Colonic mucosa (tissue), 4 donors: ENCODE measurements around the gene DIABLO. TPM values are rescaled to one million over a fixed set of nuclear protein-coding genes. Genes with fewer than 3 reads are reported as not detected.

Source experiments
- DNase-seq: peaks from one replicate; pipeline ENCODE4 v3.0.0-alpha.2; 2020
- H3K27ac ChIP-seq: fragments of 200-600 bp; one replicate; pipeline ENCODE4 v1.8.0; 2021
- H3K27me3 ChIP-seq: fragments of 200-600 bp; one replicate; pipeline ENCODE4 v1.8.0; 2021
- H3K36me3 ChIP-seq: fragments of 200-600 bp; one replicate; pipeline ENCODE4 v1.8.0; 2021
- H3K4me1 ChIP-seq: fragments of 200-600 bp; one replicate; pipeline ENCODE4 v1.8.0; 2021; ENCODE audit warnings: mild to moderate bottlenecking
- H3K4me3 ChIP-seq: fragments of 200-600 bp; one replicate; pipeline ENCODE4 v1.8.0; 2021
- H3K9ac ChIP-seq, 2 donors: one replicate each; pipeline ENCODE4 v1.7.0; 2013; ENCODE audit warnings: control low read depth in 2 of 2, low read depth in 2 of 2, low read length in 2 of 2
- H3K9me3 ChIP-seq: fragments of 200-600 bp; one replicate; pipeline ENCODE4 v1.8.0; 2021
- intact Hi-C: fragments of 100-400 bp; cut with DNase I; formaldehyde crosslinking; loops from one replicate; pipeline ENCODE4 v1.14.1; 2022
- total RNA-seq, 2 donors: library from RNA; stranded (reverse); fragmentation: NEBNext Ultra II Directional in 1 of 2; extraction: Animal tissue kit (Norgen Biotek cat#: 25700) in 1 of 2; gene quantifications; one replicate each; pipeline ENCODE4 v1.2.1, GENCODE V29; 2021
- TF ChIP-seq, protein P1 (sequence below): fragments of 200-600 bp; IDR thresholded peaks from one replicate; pipeline ENCODE4 v1.8.0; 2022; ENCODE audit warnings: antibody characterized with exemption, mild to moderate bottlenecking
- donor health status: healthy.
- donor health status: DM: no; HTN: no; CAD: no.
- donor health status: DM: no; HTN: no; CAD: no.

Gene DIABLO
- total RNA-seq, 2 donors from 2014 or later, result 56.6 to 63.1 TPM

DNA sequence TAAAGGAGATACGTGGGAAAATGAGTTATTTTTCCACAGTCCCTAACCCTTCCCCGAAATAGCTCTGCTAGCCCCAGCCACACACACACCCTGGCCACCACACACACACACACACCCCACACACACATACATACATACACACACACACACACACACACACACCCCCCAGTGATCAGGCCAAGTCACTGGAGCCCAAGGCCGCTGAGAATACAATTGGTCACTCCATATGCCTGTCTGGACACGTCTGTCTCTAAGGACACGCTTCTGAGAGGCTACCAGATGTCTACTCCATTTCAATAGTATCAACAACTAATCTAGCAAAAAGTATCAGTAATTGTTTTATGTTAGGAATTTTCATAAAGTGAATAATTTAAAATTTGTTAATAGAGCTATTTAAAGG, 13.0 kb upstream of the DIABLO start:
- no peak for DNase-seq
- Histone ChIP-seq H3K9ac (no peak overlapping the region), H3K4me3 (no peak overlapping the region), H3K27ac (no peak overlapping the region), H3K36me3 (peaks cover 4% of the 10 kb centered on the region), H3K27me3 (no peaks in the 10 kb centered on the region), H3K4me1 (no peaks in the 10 kb centered on the region), H3K9me3 (no peaks in the 10 kb centered on the region)
- intact Hi-C loops, result no loop called here
- TF ChIP-seq, protein P1, sequence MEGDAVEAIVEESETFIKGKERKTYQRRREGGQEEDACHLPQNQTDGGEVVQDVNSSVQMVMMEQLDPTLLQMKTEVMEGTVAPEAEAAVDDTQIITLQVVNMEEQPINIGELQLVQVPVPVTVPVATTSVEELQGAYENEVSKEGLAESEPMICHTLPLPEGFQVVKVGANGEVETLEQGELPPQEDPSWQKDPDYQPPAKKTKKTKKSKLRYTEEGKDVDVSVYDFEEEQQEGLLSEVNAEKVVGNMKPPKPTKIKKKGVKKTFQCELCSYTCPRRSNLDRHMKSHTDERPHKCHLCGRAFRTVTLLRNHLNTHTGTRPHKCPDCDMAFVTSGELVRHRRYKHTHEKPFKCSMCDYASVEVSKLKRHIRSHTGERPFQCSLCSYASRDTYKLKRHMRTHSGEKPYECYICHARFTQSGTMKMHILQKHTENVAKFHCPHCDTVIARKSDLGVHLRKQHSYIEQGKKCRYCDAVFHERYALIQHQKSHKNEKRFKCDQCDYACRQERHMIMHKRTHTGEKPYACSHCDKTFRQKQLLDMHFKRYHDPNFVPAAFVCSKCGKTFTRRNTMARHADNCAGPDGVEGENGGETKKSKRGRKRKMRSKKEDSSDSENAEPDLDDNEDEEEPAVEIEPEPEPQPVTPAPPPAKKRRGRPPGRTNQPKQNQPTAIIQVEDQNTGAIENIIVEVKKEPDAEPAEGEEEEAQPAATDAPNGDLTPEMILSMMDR, result no peak

DNA sequence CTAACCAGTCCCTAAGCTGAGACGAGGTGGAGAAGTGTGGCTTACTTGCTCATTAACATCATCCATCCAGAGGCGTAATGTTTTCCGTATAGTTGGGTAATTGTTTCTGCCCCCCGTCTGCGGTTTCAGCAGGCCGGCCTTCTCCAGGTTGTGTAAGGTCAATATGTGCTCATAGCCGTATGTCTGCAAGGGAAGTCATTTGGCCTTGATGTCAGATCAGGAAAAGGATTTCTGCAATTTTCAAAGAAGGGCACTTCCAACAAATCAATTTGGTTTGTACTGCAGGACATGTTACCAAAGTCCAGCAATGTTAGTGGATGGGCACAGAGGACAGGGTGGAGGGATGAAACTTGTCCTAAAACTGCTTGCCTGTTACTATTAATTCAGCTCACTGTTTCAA, 9.9 kb upstream of the DIABLO start:
- TF ChIP-seq, protein P1, result no peak
- intact Hi-C loops, result no loop called here

DNA sequence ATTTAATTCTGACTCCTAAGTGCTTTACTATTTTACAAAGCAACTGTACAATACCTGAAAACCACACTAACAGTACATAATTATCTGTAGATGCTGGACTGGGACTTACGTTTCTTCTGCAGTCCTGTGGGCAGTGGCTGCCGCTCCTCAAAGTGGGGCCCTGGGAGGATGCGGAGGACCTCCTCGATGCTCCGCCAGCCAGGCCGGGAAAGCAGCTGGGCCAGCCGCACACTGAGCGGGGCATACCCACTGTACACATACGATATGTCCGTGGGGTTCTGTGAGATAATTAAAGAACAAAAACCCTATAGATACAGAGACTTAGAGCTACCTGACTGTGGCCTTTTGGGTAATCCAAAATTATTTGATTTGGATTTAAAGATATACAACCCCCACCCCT, 6.8 kb upstream of the DIABLO start:
- Histone ChIP-seq H3K9me3 (no peaks in the 10 kb centered on the region), H3K27me3 (no peaks in the 10 kb centered on the region), H3K36me3 (no peaks in the 10 kb centered on the region), H3K4me3 (no peak overlapping the region), H3K4me1 (no peaks in the 10 kb centered on the region), H3K27ac (no peak overlapping the region), H3K9ac (no peak overlapping the region)
- TF ChIP-seq, protein P1, result no peak
- DNase-seq, result no peak
- intact Hi-C loops, result no loop called here

More for the DNA sequence above, 9.9 kb upstream of the DIABLO start:
- H3K9me3 ChIP-seq, result no peaks in the 10 kb centered on the region
- H3K27me3 ChIP-seq, result no peaks in the 10 kb centered on the region
- no peak overlapping the region for H3K4me3 ChIP-seq
- H3K9ac ChIP-seq, result no peak overlapping the region
- no peak for DNase-seq
- H3K27ac ChIP-seq, result no peak overlapping the region
- H3K4me1 ChIP-seq, result no peaks in the 10 kb centered on the region
- H3K36me3 ChIP-seq, result no peaks in the 10 kb centered on the region

DNA sequence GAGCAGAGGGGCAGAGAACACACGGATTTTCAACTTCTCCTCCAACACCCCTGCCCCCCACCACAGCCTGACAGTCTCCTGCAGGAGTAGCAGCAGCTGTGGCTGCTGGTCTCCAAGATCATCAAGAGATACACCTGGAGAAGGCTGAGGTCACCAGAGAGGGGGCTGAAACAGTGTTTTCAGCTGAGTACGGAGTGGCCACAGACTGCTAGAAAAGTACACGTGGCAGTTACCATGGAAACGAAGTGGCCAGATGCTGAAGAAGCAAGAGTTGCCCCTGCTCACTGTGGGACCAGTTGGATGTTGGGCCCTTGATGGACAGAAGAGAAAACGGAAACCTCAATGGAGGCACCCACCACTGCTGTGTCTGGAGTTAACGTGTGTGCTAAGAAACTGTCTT, 4.9 kb upstream of the DIABLO start:
- Histone ChIP-seq H3K9ac (no peak overlapping the region), H3K4me3 (no peak overlapping the region), H3K27me3 (no peaks in the 10 kb centered on the region), H3K9me3 (no peaks in the 10 kb centered on the region), H3K4me1 (peaks cover 8% of the 10 kb centered on the region), H3K27ac (no peak overlapping the region), H3K36me3 (no peaks in the 10 kb centered on the region)
- TF ChIP-seq, protein P1, result no peak
- no peak for DNase-seq
- intact Hi-C loops, result no loop called here

DNA sequence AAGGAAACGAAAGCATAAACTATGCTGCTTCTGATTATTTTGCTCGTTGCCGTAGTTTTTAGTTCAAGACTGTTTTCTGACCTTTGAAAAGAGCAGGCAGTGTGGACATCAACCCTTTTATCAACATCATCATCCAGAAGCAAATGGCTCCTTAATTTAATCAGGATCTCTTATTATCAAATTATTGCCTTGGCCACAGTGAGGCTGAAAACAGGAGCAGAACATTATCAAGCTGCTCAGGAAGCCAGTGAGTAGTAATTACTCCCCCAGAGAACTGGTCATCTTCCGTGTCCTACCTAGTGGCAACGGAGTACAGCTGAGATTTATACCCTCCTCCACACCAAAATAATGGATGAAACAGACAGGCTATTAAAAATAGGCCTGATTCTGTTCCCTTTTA, 2.2 kb upstream of the DIABLO start:
- no peaks in the 10 kb centered on the region for H3K9me3 ChIP-seq
- H3K4me1 ChIP-seq, result peaks cover 14% of the 10 kb centered on the region
- TF ChIP-seq, protein P1, result no peak
- H3K36me3 ChIP-seq, result no peaks in the 10 kb centered on the region
- no peak overlapping the region for H3K27ac ChIP-seq
- no peak for DNase-seq
- H3K4me3 ChIP-seq, result no peak overlapping the region
- intact Hi-C loops, result no loop called here
- no peaks in the 10 kb centered on the region for H3K27me3 ChIP-seq
- H3K9ac ChIP-seq, result no peak overlapping the region

DNA sequence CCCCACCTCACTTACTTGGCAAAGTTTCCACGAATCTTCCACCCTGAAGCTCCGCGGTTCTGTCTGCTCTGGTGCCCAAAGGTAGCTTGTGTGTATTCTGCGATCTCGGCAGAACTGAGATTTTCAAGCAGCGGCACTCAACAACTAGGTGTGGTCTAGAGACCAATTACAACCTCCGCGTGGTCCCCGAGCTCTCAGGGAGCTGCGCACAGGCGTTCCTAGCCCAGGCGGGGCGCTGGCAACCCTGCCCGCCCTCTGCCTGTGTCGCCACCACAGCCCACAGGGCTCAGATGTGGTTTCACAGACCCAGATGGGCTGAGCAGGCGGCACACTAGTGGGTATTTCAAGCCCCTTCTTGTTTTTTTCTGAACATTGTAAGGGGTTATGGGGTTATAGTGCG, 1.5 kb upstream of the DIABLO start:
- no peak overlapping the region for H3K27ac ChIP-seq
- H3K36me3 ChIP-seq, result no peaks in the 10 kb centered on the region
- H3K9me3 ChIP-seq, result no peaks in the 10 kb centered on the region
- H3K27me3 ChIP-seq, result no peaks in the 10 kb centered on the region
- TF ChIP-seq, protein P1, result no peak
- no peak overlapping the region for H3K9ac ChIP-seq
- H3K4me1 ChIP-seq, result peaks cover 14% of the 10 kb centered on the region
- H3K4me3 ChIP-seq, result no peak overlapping the region
- intact Hi-C loops, result no loop called here
- DNase-seq, result no peak
